Activated B cell treated with CpG ODN at 0.5 μM for 24 hours (primary cell): ENCODE results near the gene CNTN4. TPM values are rescaled to one million over a fixed set of nuclear protein-coding genes. Genes with fewer than 3 reads are reported as not detected.

Experiments
- ATAC-seq: fragments of 200-7000 bp; cut with Tn5 transposase; one replicate; pipeline ENCODE4 v1.10.0; 2021; ENCODE audit warnings: low read depth, mild to moderate bottlenecking, moderate library complexity
- CTCF ChIA-PET: fragments of 350-600 bp; sonication (Branson Sonifier 250); formaldehyde crosslinking; loops from one replicate; lab custom pipeline; 2021; ENCODE audit warnings: antibody characterized with exemption; lab: Charles Lee
- POLR2A ChIA-PET: fragments of 350-600 bp; sonication (Branson Sonifier 250); formaldehyde crosslinking; loops from one replicate; lab custom pipeline; 2021; ENCODE audit warnings: antibody characterized with exemption; lab: Charles Lee
- DNase-seq: peaks from one replicate; pipeline ENCODE4 v3.0.0; 2022
- H3K27ac Mint-ChIP-seq: one replicate; pipeline ENCODE4 v1.8.0; 2020; ENCODE audit warnings: mixed read lengths
- H3K27me3 Mint-ChIP-seq: one replicate; pipeline ENCODE4 v1.8.0; 2021; ENCODE audit warnings: mixed read lengths
- H3K36me3 Mint-ChIP-seq: one replicate; pipeline ENCODE4 v1.8.0; 2021; ENCODE audit warnings: low read depth, mixed read lengths
- H3K4me1 Mint-ChIP-seq: one replicate; pipeline ENCODE4 v1.8.0; 2021; ENCODE audit warnings: mixed read lengths
- H3K4me3 Mint-ChIP-seq: one replicate; pipeline ENCODE4 v1.8.0; 2020; ENCODE audit warnings: mild to moderate bottlenecking, mixed read lengths
- H3K9me3 Mint-ChIP-seq: one replicate; pipeline ENCODE4 v1.8.0; 2020; ENCODE audit warnings: mixed read lengths
- CTCF ChIP-seq: fragments of 200-600 bp; IDR thresholded peaks from one replicate; pipeline ENCODE4 v1.8.0; 2022; ENCODE audit warnings: antibody characterized with exemption, mild to moderate bottlenecking
- intact Hi-C: fragments of 100-400 bp; cut with micrococcal nuclease; formaldehyde crosslinking; loops from one replicate; pipeline ENCODE4 v1.15.1; 2024
- total RNA-seq: library from RNA; stranded (reverse); gene quantifications from 2 replicates; pipeline ENCODE4 v1.2.3, GENCODE V29; 2022

CNTN4 gene
- total RNA-seq, 1 donor from 2014 or later: not detected

GRCh38 chr3:2204054-2204453 lies 105.4 kb downstream of the CNTN4 start:
- H3K36me3 Mint-ChIP-seq: no peaks in the 10 kb centered on the region
- intact Hi-C loops: no loop called here

DNA sequence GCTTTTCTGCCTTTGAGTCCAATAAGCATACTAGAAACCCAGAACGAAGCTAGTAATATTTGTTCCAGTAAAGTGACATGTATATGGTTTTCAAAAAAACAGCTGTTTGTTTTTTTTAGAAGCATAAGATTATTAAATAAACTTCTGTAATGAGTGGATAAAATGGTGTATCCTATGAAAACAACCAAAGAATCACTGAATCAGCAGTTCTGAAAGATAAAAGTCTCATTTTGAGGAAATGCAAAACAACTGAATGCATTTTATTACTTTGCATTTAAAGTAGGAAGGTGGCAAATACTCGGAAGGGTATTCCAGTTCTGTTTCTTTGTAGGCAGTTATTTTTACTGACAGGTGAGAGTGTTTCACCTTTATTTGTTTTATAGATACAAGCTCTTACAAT lies 107.0 kb downstream of the CNTN4 start:
- ATAC-seq: no peak
- H3K4me3 Mint-ChIP-seq: no peak overlapping the region

More at GRCh38 chr3:2204054-2204453, 105.4 kb downstream of the CNTN4 start:
- ChIA-PET POLR2A (no interaction called here), CTCF (no interaction called here)
- no peak for TF ChIP-seq CTCF
- no peaks in the 10 kb centered on the region for H3K4me1 Mint-ChIP-seq
- DNase-seq (no peak), ATAC-seq (no peak)
- H3K27ac Mint-ChIP-seq: no peak overlapping the region
- no peaks in the 10 kb centered on the region for H3K27me3 Mint-ChIP-seq
- H3K4me3 Mint-ChIP-seq: no peak overlapping the region
- H3K9me3 Mint-ChIP-seq: peaks cover 3% of the 10 kb centered on the region

DNA sequence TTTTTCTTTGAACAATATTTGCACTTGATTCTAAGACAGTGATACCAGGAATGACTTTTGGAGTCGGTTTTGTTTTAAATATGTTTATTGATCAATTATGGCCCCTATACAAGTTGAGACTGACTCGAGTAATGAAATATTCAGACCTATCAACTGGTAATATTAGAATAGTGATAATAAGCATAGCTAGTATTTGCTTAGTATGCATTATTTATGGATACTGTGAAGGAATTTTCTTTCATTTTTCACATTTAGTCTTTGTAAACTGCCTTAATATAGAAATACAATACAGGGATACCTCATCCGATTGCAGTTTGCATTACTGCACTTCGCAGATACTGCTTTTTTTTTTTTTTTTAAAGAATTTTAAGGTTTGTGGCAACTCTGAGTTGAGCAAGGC lies 107.9 kb downstream of the CNTN4 start:
- Mint-ChIP-seq H3K27ac (no peak overlapping the region), H3K4me1 (no peaks in the 10 kb centered on the region), H3K27me3 (no peaks in the 10 kb centered on the region), H3K4me3 (no peak overlapping the region), H3K36me3 (no peaks in the 10 kb centered on the region), H3K9me3 (no peaks in the 10 kb centered on the region)
- intact Hi-C loops: no loop called here
- ATAC-seq: no peak
- ChIA-PET CTCF (no interaction called here), POLR2A (no interaction called here)
- DNase-seq: no peak
- no peak for TF ChIP-seq CTCF

More for the DNA sequence above, 107.0 kb downstream of the CNTN4 start:
- H3K9me3 Mint-ChIP-seq: peaks cover 3% of the 10 kb centered on the region
- ChIA-PET CTCF (no interaction called here), POLR2A (no interaction called here)
- intact Hi-C loops: no loop called here
- no peak overlapping the region for H3K27ac Mint-ChIP-seq
- no peak for TF ChIP-seq CTCF
- no peaks in the 10 kb centered on the region for H3K4me1 Mint-ChIP-seq
- no peaks in the 10 kb centered on the region for H3K36me3 Mint-ChIP-seq
- no peak for DNase-seq
- H3K27me3 Mint-ChIP-seq: no peaks in the 10 kb centered on the region

- DNase-seq (no peak), ATAC-seq (no peak)
- Mint-ChIP-seq H3K36me3 (no peaks in the 10 kb centered on the region), H3K4me1 (no peaks in the 10 kb centered on the region), H3K27ac (no peak overlapping the region), H3K4me3 (no peak overlapping the region), H3K9me3 (peaks cover 2% of the 10 kb centered on the region), H3K27me3 (no peaks in the 10 kb centered on the region)
- CTCF ChIA-PET: no interaction called here
- intact Hi-C loops: loop anchor here (5.0 kb wide), 1 partner anchor 1509 kb away; no protein-coding TSS in a partner anchor
- POLR2A ChIA-PET: no interaction called here
- TF ChIP-seq CTCF: no peak
Observed at GRCh38 chr3:2211568-2211967, 112.9 kb downstream of the CNTN4 start.

DNA sequence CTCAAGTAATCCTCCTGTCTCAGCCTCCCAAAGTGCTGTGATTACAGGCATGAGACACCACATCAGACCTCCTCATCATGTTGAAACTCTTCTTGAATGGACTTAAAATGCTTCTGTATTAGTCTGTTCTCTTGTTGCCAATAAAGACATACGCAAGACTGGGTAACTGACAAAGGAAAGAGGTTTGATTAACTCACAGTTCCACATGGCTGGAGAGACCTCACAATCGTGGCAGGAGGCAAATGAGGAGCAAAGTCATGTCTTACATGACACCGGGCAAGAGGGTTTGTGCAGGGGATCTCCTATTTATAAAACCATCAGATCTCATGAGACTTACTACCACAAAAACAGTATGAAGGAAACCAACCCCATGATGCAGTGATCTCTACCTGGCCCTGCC lies 113.5 kb downstream of the CNTN4 start:
- intact Hi-C loops: loop anchor here (5.0 kb wide), 1 partner anchor 1510 kb away; no protein-coding TSS in a partner anchor
- peaks cover 2% of the 10 kb centered on the region for H3K9me3 Mint-ChIP-seq
- CTCF ChIA-PET: no interaction called here
- ATAC-seq (no peak), DNase-seq (no peak)
- no peak for TF ChIP-seq CTCF
- no peak overlapping the region for H3K4me3 Mint-ChIP-seq
- H3K4me1 Mint-ChIP-seq: no peaks in the 10 kb centered on the region
- H3K36me3 Mint-ChIP-seq: no peaks in the 10 kb centered on the region
- H3K27me3 Mint-ChIP-seq: no peaks in the 10 kb centered on the region
- POLR2A ChIA-PET: no interaction called here
- H3K27ac Mint-ChIP-seq: no peak overlapping the region
